Adrenal gland (tissue), 5 donors: ENCODE data around the gene EFEMP2.

Experiments
- CTCF ChIP-seq, 6 experiments: fragments of 450-650 bp in 4 of 6; fragments of 200-600 bp in 2 of 6; sonication (generic) in 1 of 6; IDR thresholded peaks; 1 replicate in 5 of 6; 2 replicates in 1 of 6; pipeline versions ENCODE4 v1.5.1 to v1.8.0; 2016 to 2021; ENCODE audit warnings: antibody characterized with exemption in 6 of 6, mild to moderate bottlenecking in 2 of 6, moderate library complexity in 1 of 6
- POLR2A ChIP-seq, 2 donors: fragments of 450-650 bp; IDR thresholded peaks; one replicate each; pipeline ENCODE4 v1.6.1; 2017; ENCODE audit warnings: antibody characterized with exemption in 2 of 2, mild to moderate bottlenecking in 2 of 2, moderate library complexity in 1 of 2
- donor health status: DM: no; HTN: no; CAD: no.

- TF ChIP-seq CTCF (IDR thresholded peaks at IDR 0.05) (no peak), POLR2A (IDR thresholded peaks at IDR 0.05) (no peak)
These were observed 9.8 kb upstream of the EFEMP2 start for GRCh38 chr11:65882120-65883057.
